ENCODE measurements around the gene KMT2D.

KMT2D gene

DNA sequence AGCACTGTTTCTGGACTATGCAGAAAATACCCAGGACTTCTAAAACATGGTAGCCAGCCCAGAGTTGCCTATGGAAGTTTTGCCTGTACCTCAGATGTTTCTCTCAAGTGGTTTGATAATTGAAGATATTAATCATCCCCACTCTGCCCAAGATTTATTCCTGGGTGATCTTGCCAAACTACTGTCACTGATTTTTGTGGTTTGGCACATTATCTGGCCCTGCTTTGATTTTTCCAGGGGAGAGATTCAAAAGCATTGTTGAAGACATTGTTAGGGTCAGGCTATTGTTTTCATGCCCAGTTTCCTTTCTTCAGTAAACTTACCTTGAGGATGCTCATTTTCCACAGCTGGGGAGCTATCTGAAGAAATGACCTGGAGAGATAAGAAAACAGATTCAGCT is 47.9 kb downstream of the KMT2D start:
- no peak for DNase-seq

Measured in activated gamma-delta T cell treated with Interleukin-2 at 50 U/mL for 16 hours (primary cell).